ENCODE measurements around the gene WDR33.

- TF ChIP-seq ZNF235 (CRISPR knock-in tag; IDR thresholded peaks at IDR 0.05; ENCODE audit: borderline replicate concordance) (no peak), SMC3 (IDR thresholded peaks at IDR 0.05; ENCODE audit: low read length) (no peak), NFYC (CRISPR knock-in tag; IDR thresholded peaks at IDR 0.05) (no peak), BORCS8-MEF2B (CRISPR knock-in tag; IDR thresholded peaks at IDR 0.05) (no peak)
Measured at GRCh38 chr2:127834951-127835350, 24.0 kb upstream of the WDR33 start.
